Omental fat pad (tissue), 4 donors: ENCODE data around the gene TENT5A. TPM values are rescaled to one million over a fixed set of nuclear protein-coding genes. Genes with fewer than 3 reads are reported as not detected.

ENCODE experiments used
- ATAC-seq: fragments of 150-250 bp; one replicate; pipeline ENCODE4 v1.9.1; 2016; ENCODE audit warnings: mild to moderate bottlenecking, moderate library complexity; ENCODE audit not compliant: low FRiP score
- DNase-seq: peaks from one replicate; pipeline ENCODE4 v3.0.0-alpha.2; 2019; ENCODE audit warnings: low spot score
- total RNA-seq, 4 donors: library from RNA; depleted of rRNA; stranded (reverse); fragments of >200 nt; gene quantifications; one replicate each; pipeline ENCODE4 v1.1.0, GENCODE V29; 2016
- TF ChIP-seq, protein P1 (sequence below), 3 donors: fragments of 450-650 bp; IDR thresholded peaks; one replicate each; pipeline ENCODE4 v1.5.1; 2016 to 2017; ENCODE audit warnings: antibody characterized with exemption in 3 of 3, mild to moderate bottlenecking in 3 of 3, moderate library complexity in 2 of 3

The TENT5A gene
- 10 to 100 TPM; 15.1 to 33.9 (median 20.8) TPM for total RNA-seq

DNA sequence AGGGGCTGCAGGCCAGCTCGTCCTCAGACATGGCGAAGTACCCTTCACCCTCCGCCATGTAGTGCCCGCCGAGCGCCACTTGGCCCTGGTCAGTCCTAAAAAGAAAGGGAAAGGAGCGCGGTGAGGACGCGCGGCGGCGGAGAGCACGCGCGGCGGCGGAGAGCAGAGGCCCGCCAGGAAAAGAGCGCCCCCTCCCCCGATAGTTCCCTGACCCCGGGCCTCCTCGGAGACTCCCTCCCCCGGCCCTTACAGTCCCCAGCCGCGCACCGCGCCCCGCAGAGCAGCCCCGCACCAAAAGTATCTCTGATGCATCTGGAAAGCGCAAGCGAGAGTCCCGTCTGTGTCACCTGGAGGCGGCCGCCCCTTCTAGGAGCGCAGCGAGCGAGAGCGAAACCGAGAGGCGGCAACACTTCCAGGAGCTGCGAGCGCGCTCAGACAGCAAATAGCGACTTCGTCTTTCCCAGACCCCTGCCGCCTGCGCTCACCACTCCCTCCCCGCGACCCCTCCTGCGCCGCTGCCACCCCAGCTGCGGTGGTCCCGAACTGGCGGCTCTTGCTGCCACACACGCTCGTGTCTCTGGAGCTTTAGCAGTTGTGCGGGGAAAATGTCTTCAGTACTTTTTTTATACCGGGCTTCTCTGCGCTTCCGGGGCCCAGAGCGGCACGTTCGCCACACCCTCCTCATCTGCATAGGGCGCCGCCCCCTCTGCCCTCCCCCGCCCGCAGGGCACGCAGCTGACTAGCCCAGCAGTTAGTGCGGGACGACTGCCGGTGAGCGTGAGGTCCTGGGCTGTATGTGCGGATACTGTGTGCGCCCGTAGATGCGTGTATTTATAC, at the start of gene TENT5A:
Gene TENT5A (minus strand): TSS at position 598 of the 837 bp plus-strand sequence. CDS start 540 bp downstream, at position 58.
- ATAC-seq (peak; percentile 89), DNase-seq (peak; percentile 72)
- TF ChIP-seq, protein P1, sequence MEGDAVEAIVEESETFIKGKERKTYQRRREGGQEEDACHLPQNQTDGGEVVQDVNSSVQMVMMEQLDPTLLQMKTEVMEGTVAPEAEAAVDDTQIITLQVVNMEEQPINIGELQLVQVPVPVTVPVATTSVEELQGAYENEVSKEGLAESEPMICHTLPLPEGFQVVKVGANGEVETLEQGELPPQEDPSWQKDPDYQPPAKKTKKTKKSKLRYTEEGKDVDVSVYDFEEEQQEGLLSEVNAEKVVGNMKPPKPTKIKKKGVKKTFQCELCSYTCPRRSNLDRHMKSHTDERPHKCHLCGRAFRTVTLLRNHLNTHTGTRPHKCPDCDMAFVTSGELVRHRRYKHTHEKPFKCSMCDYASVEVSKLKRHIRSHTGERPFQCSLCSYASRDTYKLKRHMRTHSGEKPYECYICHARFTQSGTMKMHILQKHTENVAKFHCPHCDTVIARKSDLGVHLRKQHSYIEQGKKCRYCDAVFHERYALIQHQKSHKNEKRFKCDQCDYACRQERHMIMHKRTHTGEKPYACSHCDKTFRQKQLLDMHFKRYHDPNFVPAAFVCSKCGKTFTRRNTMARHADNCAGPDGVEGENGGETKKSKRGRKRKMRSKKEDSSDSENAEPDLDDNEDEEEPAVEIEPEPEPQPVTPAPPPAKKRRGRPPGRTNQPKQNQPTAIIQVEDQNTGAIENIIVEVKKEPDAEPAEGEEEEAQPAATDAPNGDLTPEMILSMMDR (IDR thresholded peaks at IDR 0.05) = no peak

DNA sequence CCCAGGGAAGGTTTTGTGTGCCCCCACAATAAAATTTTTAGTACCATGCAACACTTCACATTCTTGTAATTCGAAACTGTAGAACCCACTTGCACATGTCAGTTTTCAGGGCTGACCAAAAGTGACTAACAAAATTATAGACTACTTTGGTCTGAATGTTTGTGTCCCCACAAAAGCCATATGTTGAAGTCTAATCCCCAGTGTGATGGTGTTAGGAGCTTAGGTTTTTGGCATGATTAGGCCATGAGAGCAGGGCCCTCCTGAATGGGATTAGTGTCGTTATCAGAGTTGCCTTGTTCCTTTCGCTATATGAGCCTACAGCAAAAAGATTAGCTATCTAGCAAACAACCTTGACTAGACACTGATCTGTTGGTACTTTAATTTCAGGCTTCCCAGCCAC, 49.0 kb upstream of the TENT5A start:
- ATAC-seq (no peak), DNase-seq (no peak)
- TF ChIP-seq, protein P1 (IDR thresholded peaks at IDR 0.05) = no peak

DNA sequence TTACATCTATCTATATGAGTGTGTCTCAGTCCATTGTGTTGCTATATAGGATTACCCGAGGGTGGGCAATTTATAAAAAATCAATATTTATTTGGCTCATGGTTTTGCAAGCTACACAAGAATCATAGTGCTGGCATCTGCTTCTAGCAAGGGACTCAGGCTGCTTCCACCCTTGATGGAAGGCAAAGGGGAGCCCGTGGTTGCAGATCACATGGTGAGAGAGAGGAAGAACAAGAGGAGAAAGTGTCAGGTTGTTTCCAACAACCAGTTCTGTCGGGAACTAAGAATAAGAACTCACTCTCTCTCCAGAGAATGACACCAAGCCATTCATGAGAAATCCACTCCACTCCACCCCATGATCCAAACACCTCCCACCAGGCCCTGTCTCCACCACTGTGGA, 48.2 kb upstream of the TENT5A start:
- no peak for ATAC-seq
- TF ChIP-seq, protein P1 (IDR thresholded peaks at IDR 0.05) = no peak
- DNase-seq = no peak

DNA sequence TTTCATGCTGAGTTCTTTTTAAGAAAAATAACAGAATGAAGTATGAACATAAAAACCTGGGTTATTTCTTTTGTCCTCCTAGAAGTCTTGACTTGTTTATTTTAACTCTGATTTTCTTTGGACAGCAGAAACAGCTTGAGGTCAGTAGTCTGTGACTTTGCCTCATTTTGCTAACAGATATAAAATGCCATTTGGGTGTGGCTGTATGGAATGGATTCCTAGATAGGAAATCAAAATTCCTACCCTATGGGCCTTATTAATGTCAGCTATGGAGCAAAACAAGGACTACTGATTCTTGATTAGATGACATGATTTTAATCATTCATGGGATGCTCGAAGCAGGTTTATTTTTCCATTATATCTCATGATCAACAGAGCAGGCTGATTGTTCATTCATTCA, 46.8 kb upstream of the TENT5A start:
- DNase-seq (no peak), ATAC-seq (no peak)
- TF ChIP-seq, protein P1 (IDR thresholded peaks at IDR 0.05) = no peak

DNA sequence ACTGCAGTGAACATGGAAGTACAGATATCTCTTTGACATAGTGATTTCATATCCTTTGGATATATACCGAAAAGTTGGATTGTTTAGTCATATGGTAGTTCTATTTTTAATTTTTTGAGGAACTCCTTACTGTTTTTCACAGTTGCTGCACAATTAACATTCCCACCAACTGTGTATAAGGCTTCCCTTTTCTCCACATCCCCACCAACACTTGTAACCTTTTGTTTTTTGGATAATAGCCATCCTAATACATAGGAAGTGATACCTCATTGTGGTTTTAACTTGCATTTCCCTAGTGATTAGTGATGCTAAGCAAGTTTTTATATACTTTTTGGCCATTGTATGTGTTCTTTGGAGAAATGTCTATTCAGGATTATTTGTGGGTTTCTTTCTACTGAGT, 45.1 kb upstream of the TENT5A start:
- TF ChIP-seq, protein P1 (IDR thresholded peaks at IDR 0.05) = no peak
- no peak for ATAC-seq
- DNase-seq = no peak

DNA sequence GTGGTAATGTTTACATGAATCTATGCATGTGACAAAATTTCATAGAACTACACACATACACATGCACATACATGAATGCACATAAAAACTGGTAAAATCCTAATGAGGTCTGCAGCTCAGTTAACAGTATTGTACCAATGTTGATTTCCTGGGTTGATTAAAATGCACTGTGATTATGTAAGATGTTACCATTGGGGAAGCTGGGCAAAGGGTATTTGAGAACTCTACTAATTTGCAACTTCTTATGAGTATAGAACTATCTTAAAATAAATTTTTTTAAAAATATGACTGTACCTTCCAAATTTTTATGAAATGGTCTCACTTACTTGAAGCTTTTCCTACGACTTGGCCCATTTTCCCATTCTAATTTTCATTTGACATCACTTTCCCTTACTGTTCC, 43.4 kb upstream of the TENT5A start:
- TF ChIP-seq, protein P1 (IDR thresholded peaks at IDR 0.05) = no peak
- no peak for DNase-seq
- ATAC-seq = no peak
